H1 (cell line): ENCODE measurements around the gene KIF5C. TPM values are rescaled to one million over a fixed set of nuclear protein-coding genes. Genes with fewer than 3 reads are reported as not detected.
A peak's percentile ranks its signal among the peaks of the same experiment; 100 is the strongest.

Experiments
- CTCF ChIA-PET: fragments of 300-600 bp; sonication (Branson Sonifier 250); formaldehyde crosslinking; loops from one replicate; lab custom pipeline; 2021; ENCODE audit not compliant: partially characterized antibody; lab: Charles Lee
- POLR2A ChIA-PET: fragments of 300-600 bp; sonication (Branson Sonifier 250); formaldehyde crosslinking; loops from one replicate; lab custom pipeline; 2021; ENCODE audit warnings: inconsistent platforms; ENCODE audit not compliant: partially characterized antibody; lab: Charles Lee
- DNase-seq, 2 experiments: peaks; one replicate each; pipeline versions ENCODE4 v3.0.0 to v3.0.0-alpha.2; 2010 to 2022; ENCODE audit warnings: low spot score in 2 of 2, low read depth in 1 of 2, mixed read lengths in 1 of 2
- FAIRE-seq: peaks from 2 replicates; lab custom pipeline; 2011; peaks lifted over from hg19 to GRCh38; lab: Jason Lieb, UNC
- H2AFZ ChIP-seq: 2 replicates; pipeline ENCODE4 v1.8.1; 2012; ENCODE audit warnings: low read length, inconsistent platforms
- H2AK5ac ChIP-seq: 2 replicates; pipeline ENCODE4 v1.6.1; 2013; ENCODE audit warnings: low read depth, low read length
- H2BK120ac ChIP-seq: replicated peaks from 2 replicates; pipeline ENCODE3; 2013; ENCODE audit warnings: low read depth, low read length, inconsistent platforms
- H2BK12ac ChIP-seq: 2 replicates; pipeline ENCODE4 v1.6.1; 2013; ENCODE audit warnings: low read depth, low read length
- H2BK15ac ChIP-seq: 2 replicates; pipeline ENCODE4 v1.6.1; 2013; ENCODE audit warnings: low read length
- H2BK20ac ChIP-seq: 2 replicates; pipeline ENCODE4 v1.6.1; 2013; ENCODE audit warnings: low read length
- H2BK5ac ChIP-seq: 2 replicates; pipeline ENCODE4 v1.6.1; 2013; ENCODE audit warnings: low read depth, low read length
- H3K14ac ChIP-seq: 2 replicates; pipeline ENCODE4 v1.6.1; 2013; ENCODE audit warnings: inconsistent platforms; ENCODE audit not compliant: insufficient read length
- H3K18ac ChIP-seq: 2 replicates; pipeline ENCODE4 v1.6.1; 2013; ENCODE audit warnings: low read length; ENCODE audit errors: extremely low read depth
- H3K23ac ChIP-seq: 2 replicates; pipeline ENCODE4 v1.6.1; 2013; ENCODE audit warnings: inconsistent platforms; ENCODE audit not compliant: insufficient read length
- H3K23me2 ChIP-seq: 2 replicates; pipeline ENCODE4 v1.6.1; 2013; ENCODE audit warnings: low read depth, low read length
- H3K27ac ChIP-seq: 2 replicates; pipeline ENCODE4 v1.6.1; 2011; ENCODE audit warnings: low read depth, low read length, inconsistent platforms
- H3K27me3 ChIP-seq, 4 experiments: replicated peaks in 1 of 4; 1 replicate in 1 of 4; 2 replicates in 3 of 4; pipeline versions ENCODE4 v1.6.1 to v1.8.1; 2011 to 2013; ENCODE audit warnings: low read length in 3 of 4, mild to moderate bottlenecking in 3 of 4, inconsistent platforms in 2 of 4, mixed read lengths in 2 of 4, moderate library complexity in 1 of 4; ENCODE audit not compliant: control insufficient read depth in 3 of 4, insufficient read depth in 3 of 4; ENCODE audit errors: extremely low read depth in 1 of 4
- H3K36me3 ChIP-seq, 4 experiments: 2 replicates each; pipeline versions ENCODE4 v1.6.1 to v1.8.1; 2011 to 2013; ENCODE audit warnings: mild to moderate bottlenecking in 4 of 4, low read length in 3 of 4, moderate library complexity in 2 of 4, control low read depth in 1 of 4, inconsistent platforms in 1 of 4; ENCODE audit not compliant: insufficient read depth in 4 of 4, control insufficient read depth in 2 of 4
- H3K4ac ChIP-seq: replicated peaks from 2 replicates; pipeline ENCODE3; 2013; ENCODE audit warnings: low read length, low read depth, mixed read lengths, inconsistent platforms; ENCODE audit not compliant: insufficient read length
- H3K4me1 ChIP-seq, 4 experiments: replicated peaks in 1 of 4; 1 replicate in 1 of 4; 2 replicates in 3 of 4; pipeline versions ENCODE4 v1.6.1 to v1.8.1; 2011 to 2013; ENCODE audit warnings: low read length in 3 of 4, inconsistent platforms in 2 of 4, mixed read lengths in 1 of 4; ENCODE audit not compliant: insufficient read depth in 4 of 4, control insufficient read depth in 3 of 4
- H3K4me2 ChIP-seq, 2 experiments: 2 replicates each; pipeline versions ENCODE4 v1.6.1 to v1.8.1; 2011 to 2013; ENCODE audit warnings: low read depth in 2 of 2, low read length in 2 of 2, control low read depth in 1 of 2, inconsistent platforms in 1 of 2, mild to moderate bottlenecking in 1 of 2; ENCODE audit not compliant: insufficient read depth in 1 of 2
- H3K4me3 ChIP-seq, 4 experiments: fragments of 200-600, 300-600 bp in 1 of 4; sonication (generic), shearing (Covaris generic), sonication (Bioruptor Twin) in 1 of 4; 2 replicates each; pipeline versions ENCODE4 v1.5.1 to v1.8.1; 2011 to 2016; ENCODE audit warnings: low read length in 4 of 4, low read depth in 3 of 4, control low read depth in 2 of 4, inconsistent platforms in 2 of 4, mild to moderate bottlenecking in 2 of 4, mixed read lengths in 1 of 4, moderate library complexity in 1 of 4; ENCODE audit not compliant: insufficient read depth in 2 of 4; ENCODE audit errors: extremely low read depth in 1 of 4
- H3K56ac ChIP-seq: replicated peaks from 2 replicates; pipeline ENCODE3; 2013; ENCODE audit warnings: low read depth, mild to moderate bottlenecking, mixed read lengths, low read length, inconsistent platforms; ENCODE audit not compliant: insufficient read length
- H3K79me1 ChIP-seq: 2 replicates; pipeline ENCODE4 v1.6.1; 2013; ENCODE audit warnings: low read depth, low read length, control low read depth
- H3K79me2 ChIP-seq, 2 experiments: 2 replicates each; pipeline versions ENCODE4 v1.6.1 to v1.8.1; 2012 to 2013; ENCODE audit warnings: low read length in 2 of 2, mild to moderate bottlenecking in 2 of 2, inconsistent platforms in 1 of 2; ENCODE audit not compliant: insufficient read depth in 2 of 2, control insufficient read depth in 1 of 2
- H3K9ac ChIP-seq, 4 experiments: replicated peaks in 1 of 4; 1 replicate in 1 of 4; 2 replicates in 3 of 4; pipeline versions ENCODE4 v1.6.1 to v1.8.1; 2011 to 2013; ENCODE audit warnings: low read depth in 3 of 4, low read length in 3 of 4, control low read depth in 2 of 4, mild to moderate bottlenecking in 2 of 4, moderate library complexity in 2 of 4, inconsistent platforms in 1 of 4; ENCODE audit errors: extremely low read depth in 1 of 4
- H3K9me3 ChIP-seq, 2 experiments: 2 replicates each; pipeline versions ENCODE4 v1.6.1 to v1.8.1; 2012 to 2013; ENCODE audit warnings: mild to moderate bottlenecking in 2 of 2, moderate library complexity in 2 of 2, control low read depth in 1 of 2, inconsistent platforms in 1 of 2, low read depth in 1 of 2, low read length in 1 of 2, mixed read lengths in 1 of 2; ENCODE audit not compliant: insufficient read depth in 2 of 2
- H4K20me1 ChIP-seq, 2 experiments: replicated peaks in 1 of 2; 2 replicates each; pipeline versions ENCODE3 to v1.8.1; 2011 to 2013; ENCODE audit warnings: inconsistent platforms in 2 of 2, low read length in 2 of 2, mild to moderate bottlenecking in 1 of 2; ENCODE audit not compliant: insufficient read depth in 2 of 2, control insufficient read depth in 1 of 2
- H4K5ac ChIP-seq: 2 replicates; pipeline ENCODE4 v1.6.1; 2013; ENCODE audit warnings: low read length, low read depth, mixed read lengths, inconsistent platforms; ENCODE audit not compliant: insufficient read length
- H4K8ac ChIP-seq: 2 replicates; pipeline ENCODE4 v1.8.0; 2013; ENCODE audit warnings: mild to moderate bottlenecking, moderate library complexity, low read length, inconsistent platforms; ENCODE audit not compliant: insufficient read depth; ENCODE audit errors: extremely low read depth
- H4K91ac ChIP-seq: replicated peaks from 2 replicates; pipeline ENCODE3; 2013; ENCODE audit warnings: low read length, mixed read lengths, inconsistent platforms; ENCODE audit not compliant: insufficient read length
- BCL11A ChIP-seq, 2 experiments: IDR thresholded peaks; one replicate each; pipeline ENCODE4 v1.6.1; 2011; ENCODE audit warnings: low read depth in 2 of 2, low read length in 2 of 2, mild to moderate bottlenecking in 2 of 2
- GABPA ChIP-seq: IDR thresholded peaks from 2 replicates; pipeline ENCODE4 v1.6.1; 2011; ENCODE audit warnings: mild to moderate bottlenecking, low read length, moderate library complexity, borderline replicate concordance; ENCODE audit not compliant: insufficient read depth
- POLR2AphosphoS5 ChIP-seq: IDR thresholded peaks from 2 replicates; pipeline ENCODE4 v1.6.1; 2011; ENCODE audit warnings: low read depth, low read length
- RAD21 ChIP-seq, 2 experiments: IDR thresholded peaks in 1 of 2; conservative IDR thresholded peaks in 1 of 2; 2 replicates each; pipeline ENCODE4 v1.6.1; 2011; ENCODE audit warnings: low read depth in 2 of 2, low read length in 2 of 2, improper control_type of control experiment in 1 of 2, inconsistent platforms in 1 of 2, mild to moderate bottlenecking in 1 of 2, moderate library complexity in 1 of 2
- RNF2 ChIP-seq: fragments of 200-900, 300-1000 bp; sonication (generic); IDR thresholded peaks from 2 replicates; pipeline ENCODE4 v1.7.1; 2016; ENCODE audit warnings: borderline replicate concordance, low read depth, mild to moderate bottlenecking, antibody characterized with exemption, low read length; ENCODE audit not compliant: poor library complexity, severe bottlenecking; ENCODE audit errors: missing control alignments
- SP4 ChIP-seq: IDR thresholded peaks from 2 replicates; pipeline ENCODE4 v1.6.1; 2012; ENCODE audit warnings: low read length, inconsistent platforms
- SRF ChIP-seq: IDR thresholded peaks from 2 replicates; pipeline ENCODE4 v1.6.1; 2011; ENCODE audit warnings: mild to moderate bottlenecking, low read depth, low read length, moderate library complexity
- YY1 ChIP-seq: IDR thresholded peaks from 2 replicates; pipeline ENCODE4 v1.6.1; 2011; ENCODE audit warnings: low read depth, mild to moderate bottlenecking, low read length
- WGBS, 2 experiments: shearing (Covaris generic) in 1 of 2; methylation state at CpG; one replicate each; pipeline versions ENCODE4 v1.1.6 to v1.1.7; 2013 to 2015; ENCODE audit warnings: low lambda C conversion rate in 2 of 2, mixed read lengths in 2 of 2, inconsistent platforms in 1 of 2, low coverage in 1 of 2, missing lambda C conversion rate in 1 of 2; ENCODE audit not compliant: insufficient replicate concordance in 2 of 2, insufficient coverage in 1 of 2, insufficient read length in 1 of 2; ENCODE audit errors: extremely low coverage in 1 of 2, missing lambda C conversion rate in 1 of 2; 5-methylcytosine and 5-hydroxymethylcytosine counted together
- polyA plus RNA-seq, 7 experiments: library from polyadenylated mRNA; depleted of rRNA in 3 of 7; stranded (reverse) in 5 of 7; unstranded in 2 of 7; fragments of >200 nt in 5 of 7; fragments of 200-250 nt in 2 of 7; gene quantifications; 1 replicate in 5 of 7; 2 replicates in 1 of 7; 4 replicates in 1 of 7; pipeline versions ENCODE4 v1.2.1 to v1.2.3, GENCODE V29; 2011 to 2013; ENCODE audit warnings: missing spikeins in 2 of 7, mixed read lengths in 2 of 7
- total RNA-seq: library from RNA; stranded (reverse); fragmentation: NEBNext Ultra II Directional; extraction: Animal tissue kit (Norgen Biotek cat#: 25700); gene quantifications from 2 replicates; pipeline ENCODE4 v1.2.1, GENCODE V29; 2021
- TF ChIP-seq, protein P1 (sequence below), 3 experiments: IDR thresholded peaks; 1 replicate in 2 of 3; 2 replicates in 1 of 3; pipeline versions ENCODE4 v1.5.1 to v1.6.1; 2011; ENCODE audit warnings: low read length in 3 of 3, mild to moderate bottlenecking in 3 of 3, inconsistent platforms in 2 of 3, low read depth in 1 of 3, moderate library complexity in 1 of 3; ENCODE audit not compliant: insufficient read depth in 1 of 3; ENCODE audit errors: control extremely low read depth in 1 of 3
- TF ChIP-seq, protein P2 (sequence below): IDR thresholded peaks from 2 replicates; pipeline ENCODE4 v1.6.1; 2012; ENCODE audit warnings: inconsistent platforms

Gene KIF5C
- total and polyA plus RNA-seq, 2 of the 8 experiments (the other 6 are each of a cell fraction or from before 2014, with no cell fraction given) = 16.3 to 66.4 TPM

DNA sequence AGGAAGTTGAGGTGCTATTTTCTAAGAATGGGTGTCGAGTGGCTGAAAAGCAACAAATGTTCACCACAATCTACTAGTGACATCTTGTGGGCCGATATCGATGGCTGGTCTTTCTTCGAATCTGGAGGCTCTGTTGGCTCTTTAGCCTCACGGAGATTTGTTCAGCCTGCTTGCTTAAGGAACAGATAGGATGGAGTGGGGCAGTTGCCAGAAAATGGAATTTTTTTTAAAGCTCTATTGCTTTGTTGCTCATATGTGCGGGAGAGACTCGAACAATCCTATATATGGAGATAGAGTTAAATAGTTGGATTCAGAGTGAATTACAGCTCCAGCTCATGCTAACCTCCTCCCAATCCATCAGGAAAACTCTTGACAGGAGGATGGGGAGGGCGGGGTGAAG is 92.6 kb downstream of the KIF5C start:
- Histone ChIP-seq H2AK5ac (no peak overlapping the region), H3K9ac (no peak overlapping the region), H2BK5ac (no peak overlapping the region; the same call in 1 of the 2 replicates), H3K27ac (no peak overlapping the region), H2AFZ (no peak overlapping the region), H3K4me3 (no peak overlapping the region), H3K79me2 (no peaks in the 10 kb centered on the region), H3K56ac (no peak overlapping the region), H3K23ac (no peak overlapping the region), H3K4me2 (no peak overlapping the region), H4K5ac (no peak overlapping the region), H2BK120ac (no peak overlapping the region), H3K14ac (no peak overlapping the region), H3K4ac (no peak overlapping the region), H2BK12ac (no peak overlapping the region), H3K4me1 (peaks cover 0 to 10% (median 0%) of the 10 kb centered on the region in 4 experiments; a peak in 2 of 7 replicates), H3K18ac (no peak overlapping the region), H2BK20ac (no peak overlapping the region), H3K36me3 (peaks cover 0 to 13% (median 7%) of the 10 kb centered on the region in 4 experiments; a peak in 7 of 8 replicates), H3K23me2 (no peaks in the 10 kb centered on the region; the same call in 1 of the 2 replicates), H4K20me1 (no peaks in the 10 kb centered on the region), H2BK15ac (no peak overlapping the region), H4K8ac (no peak overlapping the region), H3K27me3 (no peaks in the 10 kb centered on the region), H3K79me1 (no peaks in the 10 kb centered on the region), H4K91ac (no peak overlapping the region), H3K9me3 (no peaks in the 10 kb centered on the region)
- no peak for FAIRE-seq
- 90% methylated on average over 8 of the region's 8 CpGs; no CpG with 5 or more reads in 1 of the 2 experiments for WGBS, 2 experiments
- DNase-seq = no peak
- CTCF ChIA-PET = interaction anchor here (1.0 to 3.5 kb wide), 6 partner anchors 27 to 413 kb away, joined by 3 to 9 read pairs (median 4); no protein-coding TSS in a partner anchor
- POLR2A ChIA-PET = no interaction called here
- TF ChIP-seq SRF (0 out of 2 replicates have a peak, but pooled peaks have one; percentile 26), RAD21 (IDR thresholded peaks at IDR 0.05 in 1 of 2, conservative IDR thresholded peaks at IDR 0.05 in 1 of 2; ENCODE audit: low read depth in 2 of 2, low read length in 2 of 2) (peak; percentile 46 to 54), YY1 (no peak), BCL11A (IDR thresholded peaks at IDR 0.05; ENCODE audit: low read depth in 2 of 2, low read length in 2 of 2) (no peak), POLR2AphosphoS5 (no peak), GABPA (no peak), SP4 (no peak), RNF2 (no peak)
- TF ChIP-seq, protein P1, sequence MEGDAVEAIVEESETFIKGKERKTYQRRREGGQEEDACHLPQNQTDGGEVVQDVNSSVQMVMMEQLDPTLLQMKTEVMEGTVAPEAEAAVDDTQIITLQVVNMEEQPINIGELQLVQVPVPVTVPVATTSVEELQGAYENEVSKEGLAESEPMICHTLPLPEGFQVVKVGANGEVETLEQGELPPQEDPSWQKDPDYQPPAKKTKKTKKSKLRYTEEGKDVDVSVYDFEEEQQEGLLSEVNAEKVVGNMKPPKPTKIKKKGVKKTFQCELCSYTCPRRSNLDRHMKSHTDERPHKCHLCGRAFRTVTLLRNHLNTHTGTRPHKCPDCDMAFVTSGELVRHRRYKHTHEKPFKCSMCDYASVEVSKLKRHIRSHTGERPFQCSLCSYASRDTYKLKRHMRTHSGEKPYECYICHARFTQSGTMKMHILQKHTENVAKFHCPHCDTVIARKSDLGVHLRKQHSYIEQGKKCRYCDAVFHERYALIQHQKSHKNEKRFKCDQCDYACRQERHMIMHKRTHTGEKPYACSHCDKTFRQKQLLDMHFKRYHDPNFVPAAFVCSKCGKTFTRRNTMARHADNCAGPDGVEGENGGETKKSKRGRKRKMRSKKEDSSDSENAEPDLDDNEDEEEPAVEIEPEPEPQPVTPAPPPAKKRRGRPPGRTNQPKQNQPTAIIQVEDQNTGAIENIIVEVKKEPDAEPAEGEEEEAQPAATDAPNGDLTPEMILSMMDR (IDR thresholded peaks at IDR 0.05; ENCODE audit: control extremely low read depth in 1 of 3, insufficient read depth in 1 of 3, low read depth in 1 of 3, low read length in 3 of 3) = peak in 1 of 3 experiments; percentile 27; a peak in 2 of 4 replicates
- TF ChIP-seq, protein P2, sequence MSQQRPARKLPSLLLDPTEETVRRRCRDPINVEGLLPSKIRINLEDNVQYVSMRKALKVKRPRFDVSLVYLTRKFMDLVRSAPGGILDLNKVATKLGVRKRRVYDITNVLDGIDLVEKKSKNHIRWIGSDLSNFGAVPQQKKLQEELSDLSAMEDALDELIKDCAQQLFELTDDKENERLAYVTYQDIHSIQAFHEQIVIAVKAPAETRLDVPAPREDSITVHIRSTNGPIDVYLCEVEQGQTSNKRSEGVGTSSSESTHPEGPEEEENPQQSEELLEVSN = no peak
